Naive thymus-derived CD4-positive, alpha-beta T cell (primary cell): Measurements from ENCODE around the gene HOXD1. TPM values are rescaled to one million over a fixed set of nuclear protein-coding genes. Genes with fewer than 3 reads are reported as not detected.

Source experiments
- ATAC-seq: fragments of 150-1000 bp; cut with Tn5 transposase; 2 replicates; pipeline ENCODE4 v1.10.0; 2021; ENCODE audit warnings: mild to moderate bottlenecking, moderate library complexity
- CTCF ChIA-PET: fragments of 350-600 bp; sonication (Branson Sonifier 250); formaldehyde crosslinking; loops from one replicate; lab custom pipeline; 2021; ENCODE audit warnings: antibody characterized with exemption; lab: Charles Lee
- POLR2A ChIA-PET: fragments of 350-600 bp; sonication (Branson Sonifier 250); formaldehyde crosslinking; loops from one replicate; lab custom pipeline; 2021; ENCODE audit warnings: antibody characterized with exemption, inconsistent platforms; lab: Charles Lee
- DNase-seq, 9 donors: peaks; one replicate each; pipeline versions ENCODE4 v3.0.0 to v3.0.0-alpha.2; 2020 to 2022; ENCODE audit warnings: mixed read lengths in 1 of 9
- H3K27ac ChIP-seq: one replicate; pipeline ENCODE4 v1.7.0; 2013; ENCODE audit warnings: mild to moderate bottlenecking, low read depth, low read length, moderate library complexity
- H3K27me3 ChIP-seq, 2 donors: one replicate each; pipeline ENCODE4 v1.7.0; 2013; ENCODE audit warnings: low read length in 2 of 2, mild to moderate bottlenecking in 2 of 2, moderate library complexity in 2 of 2; ENCODE audit not compliant: control insufficient read depth in 2 of 2, insufficient read depth in 2 of 2
- H3K36me3 ChIP-seq, 3 experiments: 1 replicate in 2 of 3; 2 replicates in 1 of 3; pipeline ENCODE4 v1.7.0; 2013; ENCODE audit warnings: low read length in 3 of 3, mild to moderate bottlenecking in 3 of 3, moderate library complexity in 1 of 3; ENCODE audit not compliant: insufficient read depth in 3 of 3, control insufficient read depth in 2 of 3
- H3K4me1 ChIP-seq, 2 donors: one replicate each; pipeline ENCODE4 v1.7.0; 2013; ENCODE audit warnings: low read length in 2 of 2, mild to moderate bottlenecking in 2 of 2, moderate library complexity in 1 of 2; ENCODE audit not compliant: control insufficient read depth in 2 of 2, insufficient read depth in 2 of 2
- H3K4me3 ChIP-seq: 2 replicates; pipeline ENCODE4 v1.7.0; 2013; ENCODE audit warnings: mild to moderate bottlenecking, low read length
- H3K9me3 ChIP-seq, 3 experiments: 1 replicate in 2 of 3; 2 replicates in 1 of 3; pipeline ENCODE4 v1.7.0; 2013; ENCODE audit warnings: low read length in 3 of 3; ENCODE audit not compliant: control insufficient read depth in 2 of 3
- H3K27ac Mint-ChIP-seq, 9 donors: one replicate each; pipeline ENCODE4 v1.8.0; 2020 to 2022; ENCODE audit warnings: mixed read lengths in 9 of 9, mild to moderate bottlenecking in 8 of 9, moderate library complexity in 5 of 9, inconsistent platforms in 2 of 9
- H3K27me3 Mint-ChIP-seq, 5 donors: one replicate each; pipeline ENCODE4 v1.8.0; 2021 to 2022; ENCODE audit warnings: mixed read lengths in 5 of 5, mild to moderate bottlenecking in 1 of 5
- H3K36me3 Mint-ChIP-seq, 5 donors: one replicate each; pipeline ENCODE4 v1.8.0; 2020 to 2022; ENCODE audit warnings: mixed read lengths in 5 of 5, mild to moderate bottlenecking in 3 of 5, inconsistent platforms in 1 of 5
- H3K4me1 Mint-ChIP-seq, 7 donors: one replicate each; pipeline ENCODE4 v1.8.0; 2020 to 2022; ENCODE audit warnings: mixed read lengths in 7 of 7, mild to moderate bottlenecking in 3 of 7, inconsistent platforms in 1 of 7
- H3K4me3 Mint-ChIP-seq, 10 donors: one replicate each; pipeline ENCODE4 v1.8.0; 2020 to 2022; ENCODE audit warnings: mild to moderate bottlenecking in 10 of 10, mixed read lengths in 10 of 10, moderate library complexity in 6 of 10, inconsistent platforms in 2 of 10
- H3K9me3 Mint-ChIP-seq, 11 donors: one replicate each; pipeline ENCODE4 v1.8.0; 2020 to 2022; ENCODE audit warnings: mixed read lengths in 11 of 11, mild to moderate bottlenecking in 4 of 11, inconsistent platforms in 1 of 11, moderate library complexity in 1 of 11
- intact Hi-C, 2 donors: fragments of 100-400 bp; cut with micrococcal nuclease; formaldehyde crosslinking; loops; one replicate each; pipeline ENCODE4 v1.15.1; 2023
- polyA plus RNA-seq, 2 donors: library from polyadenylated mRNA; unstranded; fragments of 300-500 nt; fragmentation: Illumina TruSeq; gene quantifications; one replicate each; pipeline ENCODE4 v1.2.3, GENCODE V29; 2021
- total RNA-seq, 6 experiments: library from RNA in 5 of 6; stranded (reverse) in 5 of 6; gene quantifications; 1 replicate in 5 of 6; 2 replicates in 1 of 6; pipeline ENCODE4 v1.2.3 and lab custom pipeline; 2021 to 2026

Gene HOXD1
- total and polyA plus RNA-seq, 7 experiments from 2014 or later = not detected

DNA sequence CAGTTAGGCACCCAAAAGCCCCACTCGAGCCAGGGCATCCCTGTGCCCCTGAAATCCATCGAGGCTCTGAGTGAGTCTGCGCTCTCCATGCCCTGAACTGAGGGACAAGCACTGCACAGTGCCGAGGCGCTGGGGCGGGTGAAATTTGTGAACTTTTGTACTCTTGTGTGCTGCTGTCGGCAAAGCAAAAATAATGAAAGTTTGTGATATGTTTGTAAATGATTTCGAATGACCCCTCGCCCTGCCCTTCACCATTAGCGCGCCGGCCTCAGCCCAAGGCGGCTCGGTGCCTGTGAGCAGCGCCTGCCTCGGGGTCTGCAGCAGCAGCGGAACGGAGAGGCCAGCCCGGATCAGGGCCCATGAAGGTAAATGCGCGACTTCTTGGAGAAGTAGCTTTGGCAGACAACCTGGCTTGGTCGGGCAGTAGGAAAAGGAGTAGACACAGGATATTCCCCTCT is 39.0 kb upstream of the HOXD1 start:
- no peaks in the 10 kb centered on the region for H3K9me3 ChIP-seq
- Mint-ChIP-seq H3K36me3 (no peaks in the 10 kb centered on the region), H3K27me3 (peaks cover 80 to 95% (median 88%) of the 10 kb centered on the region in 5 donors), H3K4me1 (peaks cover 0 to 14% (median 8%) of the 10 kb centered on the region in 7 donors), H3K27ac (no peak overlapping the region), H3K9me3 (peaks cover 0 to 5% (median 0%) of the 10 kb centered on the region in 11 donors), H3K4me3 (no peak overlapping the region)
- ATAC-seq (no peak), DNase-seq (no peak)
- POLR2A ChIA-PET = no interaction called here
- no peaks in the 10 kb centered on the region for H3K36me3 ChIP-seq
- CTCF ChIA-PET = no interaction called here
- H3K4me3 ChIP-seq = no peak overlapping the region
- H3K4me1 ChIP-seq = no peaks in the 10 kb centered on the region
- H3K27ac ChIP-seq = no peak overlapping the region
- intact Hi-C loops = no loop called here
- peaks cover 10 to 40% of the 10 kb centered on the region in 2 donors for H3K27me3 ChIP-seq

DNA sequence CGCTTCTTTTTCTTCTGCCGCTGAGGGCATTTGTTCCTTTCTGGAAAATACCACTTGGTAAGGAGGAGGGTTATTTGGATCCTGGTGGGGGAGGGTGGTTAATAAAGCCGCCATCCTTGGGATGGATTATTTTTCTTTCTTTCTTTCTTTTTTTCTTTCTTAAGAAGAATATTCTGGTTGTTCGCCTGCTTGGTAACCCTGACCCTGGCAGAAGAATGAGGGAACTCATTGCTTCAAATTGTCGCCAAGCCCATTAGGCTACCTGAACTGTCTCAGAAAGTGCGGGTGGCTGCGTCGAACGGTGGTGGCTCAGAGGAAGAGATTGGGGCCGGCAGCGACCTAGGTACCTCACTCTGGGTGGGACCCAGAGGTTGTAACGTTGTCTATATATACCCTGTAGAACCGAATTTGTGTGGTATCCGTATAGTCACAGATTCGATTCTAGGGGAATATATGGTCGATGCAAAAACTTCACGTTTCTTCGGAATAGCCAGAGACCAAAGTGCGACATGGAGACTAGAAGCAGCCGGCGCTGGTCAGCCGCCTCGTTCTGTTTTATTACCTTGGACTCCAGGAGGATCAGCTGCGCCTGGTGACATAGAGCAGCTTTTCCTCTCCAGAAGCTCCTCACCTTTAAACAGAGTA is 38.4 kb upstream of the HOXD1 start:
- ATAC-seq = no peak
- ChIA-PET CTCF (no interaction called here), POLR2A (no interaction called here)
- Mint-ChIP-seq H3K27ac (no peak overlapping the region), H3K4me3 (peak overlapping the region in 3 of 10 donors; percentile 2 to 10 (median 7)), H3K9me3 (peaks cover 0 to 5% (median 0%) of the 10 kb centered on the region in 11 donors), H3K27me3 (peaks cover 80 to 95% (median 88%) of the 10 kb centered on the region in 5 donors), H3K4me1 (peaks cover 0 to 14% (median 8%) of the 10 kb centered on the region in 7 donors), H3K36me3 (no peaks in the 10 kb centered on the region)
- peaks cover 10 to 42% of the 10 kb centered on the region in 2 donors for H3K27me3 ChIP-seq
- H3K9me3 ChIP-seq = no peaks in the 10 kb centered on the region
- no peaks in the 10 kb centered on the region for H3K4me1 ChIP-seq
- H3K27ac ChIP-seq = no peak overlapping the region
- no peaks in the 10 kb centered on the region for H3K36me3 ChIP-seq
- no peak for DNase-seq
- intact Hi-C loops = no loop called here
- H3K4me3 ChIP-seq = no peak overlapping the region

DNA sequence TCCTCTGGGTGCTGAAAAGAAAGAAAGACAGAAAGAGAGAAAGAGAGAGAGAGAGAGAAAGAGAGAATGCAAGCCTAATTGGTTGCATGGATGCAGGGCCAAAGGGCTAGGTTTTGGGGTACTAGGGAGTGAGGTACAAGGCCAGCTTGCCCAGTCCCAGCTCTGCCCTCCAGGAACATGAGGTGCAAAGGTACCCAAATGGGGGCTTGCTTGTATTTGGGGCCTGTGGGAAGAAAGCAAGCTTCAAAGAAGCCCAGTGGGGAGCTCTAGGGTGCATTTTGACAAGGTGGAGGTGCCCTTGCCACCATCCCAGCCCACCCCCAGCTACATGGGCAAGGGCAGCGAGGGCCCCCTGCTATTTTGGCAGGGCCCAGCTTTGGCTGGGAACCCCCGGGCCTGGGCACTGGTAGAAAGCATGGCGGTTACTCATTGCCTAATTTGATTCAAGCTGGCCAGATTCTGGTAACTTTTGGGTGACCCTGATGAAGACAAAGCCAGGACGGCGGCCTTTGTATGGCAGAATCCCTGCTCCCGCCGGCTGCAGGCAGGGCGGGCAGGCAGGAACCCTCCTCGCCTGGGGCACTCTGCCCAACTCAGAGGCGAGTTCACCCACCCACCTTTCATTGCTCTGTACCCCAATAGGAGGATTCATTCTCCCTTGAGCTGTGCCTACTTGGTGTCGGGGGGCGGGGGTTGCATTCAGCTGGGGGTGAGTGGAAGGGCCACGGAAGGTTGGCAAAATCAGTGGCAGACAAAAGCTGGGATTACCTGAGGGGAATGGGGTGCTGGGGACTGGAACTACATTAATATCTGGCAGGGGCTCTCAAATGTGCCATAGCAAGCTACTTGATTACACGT is 37.7 kb upstream of the HOXD1 start:
- Mint-ChIP-seq H3K36me3 (no peaks in the 10 kb centered on the region), H3K4me1 (peaks cover 0 to 14% (median 8%) of the 10 kb centered on the region in 7 donors), H3K4me3 (peak overlapping the region in 4 of 10 donors; percentile 2 to 20 (median 12)), H3K9me3 (peaks cover 0 to 7% (median 0%) of the 10 kb centered on the region in 11 donors), H3K27ac (no peak overlapping the region), H3K27me3 (peaks cover 82 to 95% (median 88%) of the 10 kb centered on the region in 5 donors)
- Histone ChIP-seq H3K27ac (no peak overlapping the region), H3K36me3 (no peaks in the 10 kb centered on the region), H3K4me3 (no peak overlapping the region), H3K9me3 (no peaks in the 10 kb centered on the region), H3K27me3 (peaks cover 10 to 48% of the 10 kb centered on the region in 2 donors), H3K4me1 (no peaks in the 10 kb centered on the region)
- intact Hi-C loops = no loop called here
- ATAC-seq = no peak
- POLR2A ChIA-PET = no interaction called here
- no peak for DNase-seq
- CTCF ChIA-PET = no interaction called here

DNA sequence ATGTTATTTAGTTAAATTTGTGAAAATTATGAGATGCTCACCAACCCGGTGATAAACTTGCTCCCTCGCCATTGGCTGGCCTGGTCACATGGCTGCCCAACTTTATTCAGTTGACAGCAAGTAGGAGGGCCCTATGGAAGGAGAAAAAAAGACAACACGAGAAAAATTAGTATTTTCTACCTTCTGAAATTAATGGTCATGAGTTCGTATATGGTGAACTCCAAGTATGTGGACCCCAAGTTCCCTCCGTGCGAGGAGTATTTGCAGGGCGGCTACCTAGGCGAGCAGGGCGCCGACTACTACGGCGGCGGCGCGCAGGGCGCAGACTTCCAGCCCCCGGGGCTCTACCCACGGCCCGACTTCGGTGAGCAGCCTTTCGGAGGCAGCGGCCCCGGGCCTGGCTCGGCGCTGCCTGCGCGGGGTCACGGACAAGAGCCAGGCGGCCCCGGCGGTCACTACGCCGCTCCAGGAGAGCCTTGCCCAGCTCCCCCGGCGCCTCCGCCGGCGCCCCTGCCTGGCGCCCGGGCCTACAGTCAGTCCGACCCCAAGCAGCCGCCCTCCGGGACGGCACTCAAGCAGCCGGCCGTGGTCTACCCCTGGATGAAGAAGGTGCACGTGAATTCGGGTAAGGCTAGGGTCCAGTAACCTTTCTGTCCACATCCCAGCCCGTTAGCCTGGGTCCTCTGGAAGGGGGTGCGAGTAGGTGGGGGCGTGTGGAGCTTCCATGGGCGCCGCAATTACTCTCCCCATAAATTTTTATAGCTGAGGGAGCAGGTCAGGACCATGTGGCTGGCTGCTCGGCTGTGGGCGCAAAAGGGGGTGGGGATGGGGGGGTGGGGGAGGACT is 36.8 kb upstream of the HOXD1 start, which contains the start of gene HOXD4:
TSS of gene HOXD4 (plus strand) at position 109 of the 846 bp plus-strand sequence. CDS start at position 193, 84 bp downstream.
- no peaks in the 10 kb centered on the region for H3K36me3 Mint-ChIP-seq
- peak within 1 kb of the TSS in 5 of 10 donors; percentile 2 to 23 (median 15) for H3K4me3 Mint-ChIP-seq
- H3K27ac Mint-ChIP-seq = no peak within 1 kb of the TSS

DNA sequence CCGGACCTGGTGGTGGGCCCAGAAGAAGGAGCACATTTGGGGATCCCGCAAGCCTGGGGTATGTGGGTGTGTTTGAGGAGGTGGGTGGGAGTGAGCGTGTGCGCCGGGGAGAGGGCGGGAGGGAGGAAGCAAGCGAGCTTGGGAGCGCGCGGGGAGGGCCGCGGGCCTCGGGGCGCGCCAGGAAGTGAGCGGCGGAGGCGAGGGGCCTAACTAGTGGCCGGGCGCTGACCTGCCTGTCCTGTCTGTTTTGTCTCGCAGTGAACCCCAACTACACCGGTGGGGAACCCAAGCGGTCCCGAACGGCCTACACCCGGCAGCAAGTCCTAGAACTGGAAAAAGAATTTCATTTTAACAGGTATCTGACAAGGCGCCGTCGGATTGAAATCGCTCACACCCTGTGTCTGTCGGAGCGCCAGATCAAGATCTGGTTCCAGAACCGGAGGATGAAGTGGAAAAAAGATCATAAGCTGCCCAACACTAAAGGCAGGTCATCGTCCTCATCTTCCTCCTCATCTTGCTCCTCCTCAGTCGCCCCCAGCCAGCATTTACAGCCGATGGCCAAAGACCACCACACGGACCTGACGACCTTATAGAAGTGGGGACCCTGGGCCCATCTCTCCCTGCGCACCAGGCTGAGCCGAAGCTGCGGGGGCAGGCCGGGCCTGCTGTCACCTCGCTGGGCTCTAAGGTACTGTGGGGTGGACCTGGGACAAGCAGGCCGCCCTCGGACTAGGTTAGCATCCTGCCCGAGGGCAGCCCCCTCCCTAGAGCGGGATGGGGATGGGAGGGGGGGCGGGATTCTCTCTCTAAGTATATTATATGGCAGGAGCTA is 35.9 kb upstream of the HOXD1 start:
- no peaks in the 10 kb centered on the region for H3K9me3 ChIP-seq
- intact Hi-C loops = no loop called here
- CTCF ChIA-PET = no interaction called here

More for the DNA sequence above, 36.8 kb upstream of the HOXD1 start, which contains the start of gene HOXD4:
- H3K36me3 ChIP-seq = no peaks in the 10 kb centered on the region
- POLR2A ChIA-PET = no interaction called here
- H3K4me3 ChIP-seq = no peak within 1 kb of the TSS
- CTCF ChIA-PET = no interaction called here
- H3K9me3 ChIP-seq = no peaks in the 10 kb centered on the region
- DNase-seq (no peak), ATAC-seq (no peak)
- peaks cover 0 to 7% (median 0%) of the 10 kb centered on the region in 11 donors for H3K9me3 Mint-ChIP-seq
- peaks cover 10 to 45% of the 10 kb centered on the region in 2 donors for H3K27me3 ChIP-seq
- intact Hi-C loops = no loop called here
- no peaks in the 10 kb centered on the region for H3K4me1 ChIP-seq
- H3K27me3 Mint-ChIP-seq = peaks cover 79 to 95% (median 86%) of the 10 kb centered on the region in 5 donors
- H3K27ac ChIP-seq = no peak within 1 kb of the TSS
- H3K4me1 Mint-ChIP-seq = peaks cover 0 to 16% (median 8%) of the 10 kb centered on the region in 7 donors

More for the DNA sequence above, 35.9 kb upstream of the HOXD1 start:
- Mint-ChIP-seq H3K9me3 (peaks cover 0 to 10% (median 0%) of the 10 kb centered on the region in 11 donors), H3K4me1 (peaks cover 0 to 22% (median 9%) of the 10 kb centered on the region in 7 donors), H3K27ac (no peak overlapping the region), H3K4me3 (peak overlapping the region in 4 of 10 donors; percentile 8 to 42 (median 18)), H3K27me3 (peaks cover 76 to 91% (median 85%) of the 10 kb centered on the region in 5 donors), H3K36me3 (peaks cover 0 to 2% (median 0%) of the 10 kb centered on the region in 5 donors)
- ATAC-seq (no peak), DNase-seq (no peak)
- Histone ChIP-seq H3K4me1 (no peaks in the 10 kb centered on the region), H3K36me3 (no peaks in the 10 kb centered on the region), H3K27me3 (peaks cover 10 to 46% of the 10 kb centered on the region in 2 donors), H3K4me3 (no peak overlapping the region), H3K27ac (no peak overlapping the region)
- POLR2A ChIA-PET = interaction anchor here (0.6 kb wide), 1 partner anchor 141 kb away, joined by 4 read pairs; no protein-coding TSS in a partner anchor
